CD4-positive, alpha-beta T cell (primary cell): ENCODE results near the gene CHRNA7. TPM values are rescaled to one million over a fixed set of nuclear protein-coding genes. Genes with fewer than 3 reads are reported as not detected.

Experiments used
- ATAC-seq: fragments of 200-7000 bp; cut with Tn5 transposase; one replicate; pipeline ENCODE4 v1.10.0; 2022; ENCODE audit warnings: mild to moderate bottlenecking; ENCODE audit not compliant: poor library complexity
- CTCF ChIA-PET: fragments of 350-600 bp; sonication (Branson Sonifier 250); formaldehyde crosslinking; loops from one replicate; lab custom pipeline; 2021; ENCODE audit warnings: antibody characterized with exemption, inconsistent platforms; lab: Charles Lee
- POLR2A ChIA-PET: fragments of 350-600 bp; sonication (Branson Sonifier 250); formaldehyde crosslinking; loops from one replicate; lab custom pipeline; 2021; ENCODE audit warnings: antibody characterized with exemption, inconsistent platforms; lab: Charles Lee
- DNase-seq, 14 experiments: peaks; one replicate each; pipeline ENCODE4 v3.0.0-alpha.2; 2013 to 2020; ENCODE audit warnings: mixed read lengths in 2 of 14
- H3K27ac ChIP-seq, 2 donors: one replicate each; pipeline versions ENCODE4 v1.5.1 to v1.7.0; 2013; ENCODE audit warnings: low read length in 2 of 2, low read depth in 1 of 2, mild to moderate bottlenecking in 1 of 2
- H3K27me3 ChIP-seq, 2 experiments: 1 replicate in 1 of 2; 2 replicates in 1 of 2; pipeline versions ENCODE4 v1.6.1 to v1.7.0; 2013; ENCODE audit warnings: low read length in 2 of 2, control low read depth in 1 of 2, mild to moderate bottlenecking in 1 of 2, moderate library complexity in 1 of 2; ENCODE audit not compliant: insufficient read depth in 2 of 2, control insufficient read depth in 1 of 2
- H3K36me3 ChIP-seq: one replicate; pipeline ENCODE4 v1.6.1; 2013; ENCODE audit warnings: low read length, control low read depth; ENCODE audit not compliant: insufficient read depth
- H3K4me1 ChIP-seq: one replicate; pipeline ENCODE4 v1.6.1; 2013; ENCODE audit warnings: low read length, control low read depth; ENCODE audit not compliant: insufficient read depth
- H3K4me3 ChIP-seq: one replicate; pipeline ENCODE4 v1.5.1; 2013; ENCODE audit warnings: mild to moderate bottlenecking, low read length, moderate library complexity
- H3K9me3 ChIP-seq, 2 experiments: 1 replicate in 1 of 2; 2 replicates in 1 of 2; pipeline versions ENCODE4 v1.6.1 to v1.7.0; 2013; ENCODE audit warnings: low read length in 2 of 2, mild to moderate bottlenecking in 2 of 2, control low read depth in 1 of 2, moderate library complexity in 1 of 2; ENCODE audit not compliant: control insufficient read depth in 1 of 2, insufficient read depth in 1 of 2
- H3K27ac Mint-ChIP-seq: one replicate; pipeline ENCODE4 v1.8.0; 2020; ENCODE audit warnings: mixed read lengths
- H3K27me3 Mint-ChIP-seq: one replicate; pipeline ENCODE4 v1.8.0; 2021; ENCODE audit warnings: mixed read lengths
- H3K36me3 Mint-ChIP-seq: one replicate; pipeline ENCODE4 v1.8.0; 2021; ENCODE audit warnings: low read depth, mixed read lengths
- H3K4me1 Mint-ChIP-seq: one replicate; pipeline ENCODE4 v1.8.0; 2021; ENCODE audit warnings: low read depth, mixed read lengths
- H3K4me3 Mint-ChIP-seq: one replicate; pipeline ENCODE4 v1.8.0; 2020; ENCODE audit warnings: mild to moderate bottlenecking, mixed read lengths
- H3K9me3 Mint-ChIP-seq: one replicate; pipeline ENCODE4 v1.8.0; 2020; ENCODE audit warnings: mixed read lengths
- intact Hi-C, 2 experiments: fragments of 100-400 bp; cut with DNase I in 1 of 2; cut with micrococcal nuclease in 1 of 2; formaldehyde crosslinking; loops; one replicate each; pipeline versions ENCODE4 v1.15.1 to v1.9.0; 2023 to 2025; cut with DNase I, micrococcal nuclease
- total RNA-seq, 174 experiments: library from RNA in 2 of 174; stranded (reverse) in 2 of 174; gene quantifications; one replicate each; pipeline ENCODE4 v1.2.3 and lab custom pipeline; 2021 to 2026
- TF ChIP-seq, protein P1 (sequence below): fragments of 200-600 bp; IDR thresholded peaks from one replicate; pipeline ENCODE4 v1.8.0; 2022; ENCODE audit warnings: antibody characterized with exemption, mild to moderate bottlenecking

CHRNA7 gene
- total RNA-seq, 2 experiments from 2014 or later = not detected

- H3K4me1 Mint-ChIP-seq = no peaks in the 10 kb centered on the region
- POLR2A ChIA-PET = no interaction called here
- peaks cover 6% of the 10 kb centered on the region for H3K27me3 Mint-ChIP-seq
- CTCF ChIA-PET = no interaction called here
- H3K4me3 ChIP-seq = no peak overlapping the region
- no peak overlapping the region for H3K27ac ChIP-seq
- H3K27me3 ChIP-seq = peaks cover 0 to 4% of the 10 kb centered on the region in 2 experiments
- DNase-seq (no peak), ATAC-seq (no peak)
- no peak overlapping the region for H3K4me3 Mint-ChIP-seq
- peaks cover 0 to 7% of the 10 kb centered on the region in 2 experiments for H3K9me3 ChIP-seq
- no peaks in the 10 kb centered on the region for H3K9me3 Mint-ChIP-seq
- H3K36me3 Mint-ChIP-seq = no peaks in the 10 kb centered on the region
- intact Hi-C loops = no loop called here
- no peaks in the 10 kb centered on the region for H3K4me1 ChIP-seq
- no peaks in the 10 kb centered on the region for H3K36me3 ChIP-seq
- TF ChIP-seq, protein P1, sequence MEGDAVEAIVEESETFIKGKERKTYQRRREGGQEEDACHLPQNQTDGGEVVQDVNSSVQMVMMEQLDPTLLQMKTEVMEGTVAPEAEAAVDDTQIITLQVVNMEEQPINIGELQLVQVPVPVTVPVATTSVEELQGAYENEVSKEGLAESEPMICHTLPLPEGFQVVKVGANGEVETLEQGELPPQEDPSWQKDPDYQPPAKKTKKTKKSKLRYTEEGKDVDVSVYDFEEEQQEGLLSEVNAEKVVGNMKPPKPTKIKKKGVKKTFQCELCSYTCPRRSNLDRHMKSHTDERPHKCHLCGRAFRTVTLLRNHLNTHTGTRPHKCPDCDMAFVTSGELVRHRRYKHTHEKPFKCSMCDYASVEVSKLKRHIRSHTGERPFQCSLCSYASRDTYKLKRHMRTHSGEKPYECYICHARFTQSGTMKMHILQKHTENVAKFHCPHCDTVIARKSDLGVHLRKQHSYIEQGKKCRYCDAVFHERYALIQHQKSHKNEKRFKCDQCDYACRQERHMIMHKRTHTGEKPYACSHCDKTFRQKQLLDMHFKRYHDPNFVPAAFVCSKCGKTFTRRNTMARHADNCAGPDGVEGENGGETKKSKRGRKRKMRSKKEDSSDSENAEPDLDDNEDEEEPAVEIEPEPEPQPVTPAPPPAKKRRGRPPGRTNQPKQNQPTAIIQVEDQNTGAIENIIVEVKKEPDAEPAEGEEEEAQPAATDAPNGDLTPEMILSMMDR = no peak
- no peak overlapping the region for H3K27ac Mint-ChIP-seq
Measured at GRCh38 chr15:32117122-32117521, 86.8 kb downstream of the CHRNA7 start.

- peaks cover 0 to 7% of the 10 kb centered on the region in 2 experiments for H3K27me3 ChIP-seq
- H3K27ac Mint-ChIP-seq = no peak overlapping the region
- CTCF ChIA-PET = no interaction called here
- no peak overlapping the region for H3K4me3 Mint-ChIP-seq
- no peak overlapping the region for H3K27ac ChIP-seq
- no peaks in the 10 kb centered on the region for H3K9me3 Mint-ChIP-seq
- H3K4me1 ChIP-seq = no peaks in the 10 kb centered on the region
- no peaks in the 10 kb centered on the region for H3K36me3 Mint-ChIP-seq
- peaks cover 6% of the 10 kb centered on the region for H3K27me3 Mint-ChIP-seq
- no peak for ATAC-seq
- POLR2A ChIA-PET = no interaction called here
- TF ChIP-seq, protein P1 = no peak
- no peaks in the 10 kb centered on the region for H3K4me1 Mint-ChIP-seq
- intact Hi-C loops = no loop called here
- no peak for DNase-seq
- H3K4me3 ChIP-seq = no peak overlapping the region
- no peaks in the 10 kb centered on the region for H3K36me3 ChIP-seq
- peaks cover 0 to 7% of the 10 kb centered on the region in 2 experiments for H3K9me3 ChIP-seq
Measured at GRCh38 chr15:32119286-32119685, 89.0 kb downstream of the CHRNA7 start.

GRCh38 chr15:32119694-32120330 is 89.5 kb downstream of the CHRNA7 start:
- ATAC-seq = no peak

More at GRCh38 chr15:32119694-32120330, 89.5 kb downstream of the CHRNA7 start:
- H3K36me3 Mint-ChIP-seq = no peaks in the 10 kb centered on the region
- H3K4me1 ChIP-seq = no peaks in the 10 kb centered on the region
- H3K36me3 ChIP-seq = no peaks in the 10 kb centered on the region
- H3K9me3 Mint-ChIP-seq = no peaks in the 10 kb centered on the region
- ChIA-PET CTCF (no interaction called here), POLR2A (no interaction called here)
- H3K27ac ChIP-seq = no peak overlapping the region
- no peak overlapping the region for H3K4me3 ChIP-seq
- intact Hi-C loops = no loop called here
- no peak overlapping the region for H3K4me3 Mint-ChIP-seq
- H3K27ac Mint-ChIP-seq = no peak overlapping the region
- H3K4me1 Mint-ChIP-seq = no peaks in the 10 kb centered on the region
- H3K27me3 ChIP-seq = peaks cover 0 to 6% of the 10 kb centered on the region in 2 experiments
- H3K27me3 Mint-ChIP-seq = peaks cover 6% of the 10 kb centered on the region
- TF ChIP-seq, protein P1 = no peak
- DNase-seq = no peak
- peaks cover 0 to 7% of the 10 kb centered on the region in 2 experiments for H3K9me3 ChIP-seq
